ENCODE results near the gene RASSF7.
"Not testable (repeated sequence)": the region's sequence is repeated elsewhere in the genome, so short reads cannot be mapped to it uniquely, and the experiment has no call there.

The RASSF7 gene

DNA sequence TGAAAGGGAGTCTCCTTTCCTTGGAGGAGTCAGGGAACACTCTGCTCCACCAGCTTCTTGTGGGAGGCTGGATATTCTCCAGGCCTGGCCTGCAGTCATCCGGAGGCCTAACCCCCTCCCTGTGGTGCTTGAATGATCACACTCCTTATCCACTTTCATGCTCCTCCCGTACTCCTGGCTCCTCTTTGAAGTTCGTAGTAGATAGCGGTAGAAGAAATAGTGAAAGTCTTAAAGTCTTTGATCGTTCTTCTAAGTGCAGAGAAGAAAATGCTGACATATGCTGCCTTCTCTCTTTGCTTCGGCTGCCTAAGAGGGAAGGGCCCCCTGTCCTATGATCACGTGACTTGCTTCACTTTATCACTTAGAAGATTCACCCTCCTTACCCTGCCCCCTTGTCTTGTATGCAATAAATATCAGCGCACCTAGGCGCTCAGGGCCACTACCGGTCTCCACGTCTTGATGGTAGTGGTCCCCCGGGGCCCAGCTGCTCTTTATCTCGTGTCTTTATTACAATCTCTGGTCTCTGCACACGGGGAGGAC is 13.3 kb downstream of the RASSF7 start:
- H3K27me3 ChIP-seq (ENCODE audit: insufficient read depth, low read length): peaks cover 22% of the 10 kb centered on the region
- H3K27ac ChIP-seq (ENCODE audit: low read depth, low read length); H3K36me3 ChIP-seq (ENCODE audit: insufficient read depth, low read length); H3K9ac ChIP-seq (ENCODE audit: low read depth, low read length); H3K4me1 ChIP-seq (ENCODE audit: insufficient read depth, low read length); H3K9me3 ChIP-seq (ENCODE audit: insufficient read depth, low read depth, low read length); H3K4me3 ChIP-seq (ENCODE audit: low read length): not testable (repeated sequence)
- WGBS: 58% methylated on average over 13 of the region's 14 CpGs

DNA sequence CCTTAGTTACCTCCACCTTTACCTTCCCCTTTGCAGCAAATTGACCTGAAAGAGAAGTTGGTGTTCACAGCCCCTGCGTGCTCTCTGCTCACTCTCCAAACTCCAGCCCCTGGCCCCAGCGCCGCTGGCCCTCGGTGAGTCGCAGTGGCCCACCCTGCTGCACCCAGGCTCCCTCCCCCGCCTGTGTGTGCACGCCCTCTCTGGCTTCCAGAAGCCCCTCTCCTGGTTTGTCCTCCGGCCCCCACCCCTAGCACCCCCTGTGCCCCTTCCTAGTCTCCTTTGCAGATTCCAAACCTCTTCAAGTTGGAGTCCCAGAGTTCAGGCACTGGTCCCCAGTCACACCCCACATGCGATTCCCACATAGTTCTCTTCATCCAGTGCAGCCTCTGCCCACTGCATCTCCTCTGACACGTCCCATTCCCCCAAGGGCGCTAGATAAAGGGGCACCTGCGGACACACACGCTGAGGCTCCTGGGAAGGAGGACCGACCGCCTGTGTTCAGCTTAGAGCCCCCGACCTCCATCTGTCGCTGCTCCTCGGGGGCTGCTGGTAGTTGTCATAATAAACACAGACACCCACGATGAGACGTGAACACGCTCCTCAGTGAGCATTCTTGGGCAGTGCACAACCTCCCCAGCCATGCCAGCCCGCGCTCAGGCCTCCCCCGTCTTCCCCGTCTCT is 14.0 kb downstream of the RASSF7 start:
- peak overlapping the region; percentile 66; the same call in 1 of the 2 replicates for H3K9ac ChIP-seq (ENCODE audit: low read depth, low read length)

DNA sequence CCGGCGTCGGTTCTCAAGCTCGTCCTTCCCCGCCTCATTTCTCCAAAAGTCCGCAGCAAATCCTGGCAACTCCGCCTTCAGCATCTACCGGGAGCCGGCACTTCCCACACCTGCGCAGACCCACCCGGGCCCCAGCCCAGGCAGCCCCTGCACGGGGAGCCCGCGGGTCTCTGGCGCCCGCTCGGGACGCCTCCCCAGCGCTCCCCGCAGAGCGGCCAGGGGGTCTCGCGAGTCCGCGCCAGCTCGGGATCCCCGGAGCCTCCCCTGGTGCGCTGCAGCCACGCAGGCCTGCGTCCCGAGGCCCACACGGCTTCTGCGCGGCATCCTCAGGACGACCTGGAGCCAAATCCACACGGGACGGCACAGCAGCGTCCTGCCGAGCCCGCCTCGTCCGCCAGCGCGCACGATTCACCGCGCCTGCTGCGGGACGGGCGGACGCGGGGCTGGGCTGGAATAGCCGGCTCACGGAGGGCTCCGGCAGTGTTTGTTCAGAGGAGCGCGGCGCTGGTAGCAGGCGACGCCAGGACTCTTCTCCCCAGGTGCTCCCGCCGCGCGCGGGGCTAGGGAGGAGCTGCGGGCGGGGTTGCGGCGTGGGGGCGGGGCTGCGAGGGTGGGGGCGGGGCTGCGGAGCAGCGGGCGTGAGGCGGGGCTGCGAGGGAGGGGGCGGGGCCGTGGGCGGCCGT is 14.7 kb downstream of the RASSF7 start:
- H3K36me3 ChIP-seq (ENCODE audit: insufficient read depth, low read length): peaks cover 6% of the 10 kb centered on the region; the same call in 1 of the 2 replicates
- peak overlapping the region; percentile 77 for H3K4me3 ChIP-seq (ENCODE audit: low read length)
- peak overlapping the region; percentile 66; the same call in 1 of the 2 replicates for H3K9ac ChIP-seq (ENCODE audit: low read depth, low read length)
- WGBS: 1% methylated on average over 75 of the region's 81 CpGs
- H3K27ac ChIP-seq (ENCODE audit: low read depth, low read length): no peak overlapping the region
- peaks cover 9% of the 10 kb centered on the region; the same call in 1 of the 2 replicates for H3K4me1 ChIP-seq (ENCODE audit: insufficient read depth, low read length)
- no peaks in the 10 kb centered on the region for H3K9me3 ChIP-seq (ENCODE audit: insufficient read depth, low read depth, low read length)
- H3K27me3 ChIP-seq (ENCODE audit: insufficient read depth, low read length): peaks cover 22% of the 10 kb centered on the region

More for the DNA sequence above, 14.0 kb downstream of the RASSF7 start:
- Histone ChIP-seq H3K27ac (ENCODE audit: low read depth, low read length) (no peak overlapping the region), H3K4me1 (ENCODE audit: insufficient read depth, low read length) (peaks cover 9% of the 10 kb centered on the region; the same call in 1 of the 2 replicates), H3K36me3 (ENCODE audit: insufficient read depth, low read length) (peaks cover 6% of the 10 kb centered on the region; the same call in 1 of the 2 replicates), H3K27me3 (ENCODE audit: insufficient read depth, low read length) (peaks cover 22% of the 10 kb centered on the region), H3K9me3 (ENCODE audit: insufficient read depth, low read depth, low read length) (no peaks in the 10 kb centered on the region), H3K4me3 (ENCODE audit: low read length) (peak overlapping the region; percentile 77)
- WGBS: 16% methylated on average over 25 of the region's 25 CpGs

DNA sequence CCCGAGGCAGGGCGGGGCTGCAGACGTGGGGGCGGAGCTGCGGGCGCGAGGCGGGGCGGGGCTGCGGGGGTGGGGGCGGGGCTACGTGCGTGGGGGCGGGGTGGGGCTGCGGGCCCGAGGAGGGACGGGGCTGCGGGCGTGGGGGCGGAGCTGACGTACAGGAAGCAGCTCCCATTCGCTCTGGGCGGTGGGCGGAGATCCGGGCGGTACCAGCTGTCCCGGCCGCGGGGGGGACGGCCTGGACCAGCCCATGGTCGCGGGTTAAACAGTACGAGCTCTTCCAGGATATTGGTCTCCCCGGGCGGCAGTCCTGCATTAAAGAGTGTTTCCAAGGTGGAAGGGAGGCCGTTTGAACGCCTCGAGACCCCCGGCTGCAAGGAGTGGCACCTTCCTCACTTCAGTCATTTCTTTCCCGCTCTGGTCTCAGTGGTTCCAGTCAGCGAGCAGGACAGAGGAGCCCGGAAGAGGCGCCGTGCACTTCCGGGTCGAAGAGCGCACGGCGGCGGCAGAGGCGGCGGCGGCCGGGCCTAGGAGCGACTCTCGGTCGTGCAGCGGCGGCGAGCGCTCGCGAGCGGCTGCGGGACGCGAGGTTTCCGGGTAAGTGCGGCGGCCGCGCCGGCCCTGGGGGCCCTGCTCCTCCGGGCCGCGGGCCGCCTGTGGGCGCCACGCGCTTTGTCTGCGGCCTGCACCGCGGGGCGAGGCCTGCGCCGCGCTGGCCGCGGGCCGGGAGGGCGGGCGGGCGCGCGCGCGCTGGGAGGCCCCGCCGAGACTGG is 15.4 kb downstream of the RASSF7 start, which contains the start of gene PHRF1:
Gene PHRF1, plus strand, starts transcription at position 475 of the 773 bp plus-strand sequence. CDS start 5,043 bp downstream, outside the sequence.
- H3K27ac ChIP-seq (ENCODE audit: low read depth, low read length): peak within 1 kb of the TSS; percentile 99
- peaks cover 9% of the 10 kb centered on the region; the same call in 1 of the 2 replicates for H3K4me1 ChIP-seq (ENCODE audit: insufficient read depth, low read length)
- H3K4me3 ChIP-seq (ENCODE audit: low read length): peak within 1 kb of the TSS; percentile 97
- peaks cover 22% of the 10 kb centered on the region for H3K27me3 ChIP-seq (ENCODE audit: insufficient read depth, low read length)
- WGBS: under 1% methylated on average over 80 of the region's 99 CpGs
- H3K9me3 ChIP-seq (ENCODE audit: insufficient read depth, low read depth, low read length): no peaks in the 10 kb centered on the region
- peak within 1 kb of the TSS; percentile 100 for H3K9ac ChIP-seq (ENCODE audit: low read depth, low read length)
- peaks cover 6% of the 10 kb centered on the region; the same call in 1 of the 2 replicates for H3K36me3 ChIP-seq (ENCODE audit: insufficient read depth, low read length)

DNA sequence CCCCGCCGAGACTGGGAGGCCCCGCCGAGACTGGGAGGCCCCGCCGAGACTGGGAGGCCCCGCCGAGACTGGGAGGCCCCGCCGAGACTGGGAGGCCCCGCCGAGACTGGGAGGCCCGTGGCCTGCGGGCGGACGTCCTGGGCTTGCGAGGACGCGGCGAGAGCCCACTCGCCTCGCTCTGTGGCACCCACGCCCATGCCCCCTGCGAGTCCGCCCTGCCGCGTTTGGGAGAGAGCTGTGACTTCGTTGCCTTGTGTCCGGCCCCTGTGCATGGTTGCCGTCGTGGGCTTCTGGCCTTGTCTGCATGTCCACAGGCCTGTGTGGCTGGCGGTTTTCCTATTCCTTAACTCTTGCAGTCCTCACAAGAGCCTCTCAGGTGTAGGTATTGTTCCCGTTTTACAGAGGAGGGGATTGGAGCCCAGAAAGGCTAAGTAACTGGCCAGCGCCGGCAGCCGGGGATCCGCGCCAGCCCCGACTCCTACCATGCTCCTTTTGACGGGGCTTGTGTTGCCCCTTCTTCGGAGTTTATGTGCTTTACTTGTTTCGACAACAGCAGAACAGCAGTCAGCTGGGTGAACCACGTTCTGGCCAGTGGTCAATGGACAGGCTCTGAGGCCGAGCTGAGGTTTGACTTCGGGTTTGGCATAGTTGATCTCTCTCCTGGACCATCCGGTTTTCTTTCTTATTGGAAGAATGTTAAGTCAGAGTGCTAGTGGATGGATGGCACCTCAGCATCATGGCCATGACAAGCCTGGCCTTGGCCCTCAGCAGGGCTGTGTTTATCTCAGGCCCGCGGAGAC is 16.2 kb downstream of the RASSF7 start:
- peaks cover 13% of the 10 kb centered on the region for H3K36me3 ChIP-seq (ENCODE audit: insufficient read depth, low read length)
- H3K4me3 ChIP-seq (ENCODE audit: low read length): peak overlapping the region; percentile 97
- H3K9me3 ChIP-seq (ENCODE audit: insufficient read depth, low read depth, low read length): no peaks in the 10 kb centered on the region
- 9% methylated on average over 42 of the region's 48 CpGs for WGBS
- H3K4me1 ChIP-seq (ENCODE audit: insufficient read depth, low read length): peaks cover 5% of the 10 kb centered on the region; the same call in 1 of the 2 replicates
- H3K27ac ChIP-seq (ENCODE audit: low read depth, low read length): peak overlapping the region; percentile 67; the same call in 1 of the 2 replicates
- H3K9ac ChIP-seq (ENCODE audit: low read depth, low read length): peak overlapping the region; percentile 84
- H3K27me3 ChIP-seq (ENCODE audit: insufficient read depth, low read length): peaks cover 22% of the 10 kb centered on the region

DNA sequence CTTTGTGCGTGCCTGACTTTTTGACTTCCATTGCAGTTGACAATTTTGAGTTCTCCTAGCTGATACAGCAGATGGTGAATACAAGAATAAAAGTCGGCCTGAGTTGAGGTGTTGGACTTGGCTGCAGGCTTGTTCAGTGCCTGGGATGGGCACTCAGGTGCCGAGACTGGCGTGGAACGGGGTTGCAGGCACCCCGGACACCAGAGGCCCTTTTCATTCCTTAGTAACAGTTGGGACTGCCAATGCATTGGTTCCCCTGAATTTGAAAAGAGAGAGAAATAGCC is 16.8 kb downstream of the RASSF7 start:
- Histone ChIP-seq H3K27ac (ENCODE audit: low read depth, low read length) (no peak overlapping the region), H3K36me3 (ENCODE audit: insufficient read depth, low read length) (peaks cover 17% of the 10 kb centered on the region), H3K27me3 (ENCODE audit: insufficient read depth, low read length) (peaks cover 22% of the 10 kb centered on the region), H3K4me1 (ENCODE audit: insufficient read depth, low read length) (peaks cover 5% of the 10 kb centered on the region; the same call in 1 of the 2 replicates), H3K4me3 (ENCODE audit: low read length) (peak overlapping the region; percentile 97), H3K9ac (ENCODE audit: low read depth, low read length) (peak overlapping the region; percentile 84; the same call in 1 of the 2 replicates), H3K9me3 (ENCODE audit: insufficient read depth, low read depth, low read length) (no peaks in the 10 kb centered on the region)
- WGBS: 81% methylated on average over 6 of the region's 6 CpGs

DNA sequence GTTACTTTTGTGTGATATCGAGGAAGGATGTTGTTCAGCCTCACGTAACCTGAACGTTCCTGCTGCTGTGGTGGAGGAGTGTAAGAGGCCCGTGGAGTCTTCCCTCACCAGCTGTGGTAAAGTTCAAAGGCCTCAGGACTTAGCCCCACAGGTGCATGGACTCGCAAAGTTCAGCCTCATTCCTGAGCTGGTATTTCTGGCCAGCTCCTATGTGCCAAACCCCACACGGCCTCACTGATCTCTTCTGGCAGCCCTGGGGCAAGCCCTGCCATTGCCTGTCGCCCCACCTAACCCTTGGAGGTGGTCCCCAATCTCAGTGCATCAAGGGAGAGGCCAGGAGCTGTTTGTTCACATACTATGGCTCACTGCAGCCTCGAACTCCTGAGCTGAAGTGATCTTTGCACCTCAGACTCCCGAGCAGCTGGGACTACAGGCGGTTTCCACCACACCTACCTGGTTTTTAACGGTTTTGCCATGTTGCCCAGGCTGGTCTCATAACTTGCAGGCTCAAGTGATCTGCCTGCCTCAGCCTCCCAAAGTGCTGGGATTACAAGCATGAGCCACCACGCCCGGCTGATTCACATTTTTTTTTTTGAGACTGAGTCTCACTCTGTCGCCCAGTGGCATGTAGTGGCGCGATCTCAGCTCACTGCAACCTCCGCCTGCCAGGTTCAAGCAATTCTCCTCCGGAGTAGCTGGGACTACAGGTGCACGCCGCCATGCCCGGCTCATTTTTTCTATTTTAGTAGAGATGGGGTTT is 17.7 kb downstream of the RASSF7 start:
- Histone ChIP-seq H3K27me3 (ENCODE audit: insufficient read depth, low read length) (peaks cover 17% of the 10 kb centered on the region), H3K9me3 (ENCODE audit: insufficient read depth, low read depth, low read length) (no peaks in the 10 kb centered on the region), H3K36me3 (ENCODE audit: insufficient read depth, low read length) (peaks cover 24% of the 10 kb centered on the region), H3K4me1 (ENCODE audit: insufficient read depth, low read length) (peaks cover 5% of the 10 kb centered on the region; the same call in 1 of the 2 replicates), H3K9ac (ENCODE audit: low read depth, low read length) (no peak overlapping the region), H3K4me3 (ENCODE audit: low read length) (peak overlapping the region; percentile 25), H3K27ac (ENCODE audit: low read depth, low read length) (no peak overlapping the region)
- WGBS: 94% methylated on average over 21 of the region's 21 CpGs

DNA sequence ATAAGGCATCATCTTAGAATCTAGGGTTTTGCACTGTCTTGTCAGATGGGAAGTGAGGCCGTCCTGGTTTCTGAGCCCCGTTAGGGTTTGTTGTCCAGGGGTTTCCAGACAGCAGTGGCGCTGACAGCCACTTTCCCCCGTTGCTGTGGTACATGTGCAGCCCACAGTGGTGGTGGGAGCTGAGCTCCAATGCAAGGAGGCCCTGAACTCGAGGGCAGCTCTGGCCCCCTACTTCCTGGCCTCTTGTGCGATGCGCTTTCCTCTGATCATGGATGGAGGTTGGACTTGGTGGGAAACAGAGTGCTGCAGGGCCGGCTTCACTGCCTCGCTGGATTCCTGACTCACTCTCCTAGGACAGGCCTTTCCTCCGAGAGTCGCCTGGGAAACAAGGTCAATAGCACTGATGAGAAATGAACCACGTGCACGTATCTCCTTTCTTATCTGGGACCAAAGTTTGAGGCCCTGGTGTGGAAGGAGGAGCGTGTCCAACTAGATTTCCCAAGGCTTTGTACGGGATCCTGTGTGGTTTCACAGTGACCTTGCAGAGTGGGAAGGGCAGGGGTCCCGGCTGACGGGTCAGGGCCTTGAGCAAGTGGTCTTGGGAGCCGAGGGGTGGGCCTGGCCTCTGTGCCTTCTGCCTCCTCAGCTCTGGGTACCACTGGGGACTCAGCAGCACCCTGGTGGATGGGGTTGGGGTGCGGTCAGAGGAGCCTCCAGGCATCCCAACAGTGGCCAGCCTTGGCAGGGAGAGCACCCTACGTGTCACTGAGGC is 19.2 kb downstream of the RASSF7 start:
- Histone ChIP-seq H3K9me3 (ENCODE audit: insufficient read depth, low read depth, low read length) (no peaks in the 10 kb centered on the region), H3K27me3 (ENCODE audit: insufficient read depth, low read length) (peaks cover 6% of the 10 kb centered on the region), H3K27ac (ENCODE audit: low read depth, low read length) (no peak overlapping the region), H3K4me1 (ENCODE audit: insufficient read depth, low read length) (no peaks in the 10 kb centered on the region; the same call in 1 of the 2 replicates), H3K9ac (ENCODE audit: low read depth, low read length) (peak overlapping the region; percentile 30; the same call in 1 of the 2 replicates), H3K36me3 (ENCODE audit: insufficient read depth, low read length) (peaks cover 31% of the 10 kb centered on the region), H3K4me3 (ENCODE audit: low read length) (no peak overlapping the region)
- 91% methylated on average over 20 of the region's 20 CpGs for WGBS

DNA sequence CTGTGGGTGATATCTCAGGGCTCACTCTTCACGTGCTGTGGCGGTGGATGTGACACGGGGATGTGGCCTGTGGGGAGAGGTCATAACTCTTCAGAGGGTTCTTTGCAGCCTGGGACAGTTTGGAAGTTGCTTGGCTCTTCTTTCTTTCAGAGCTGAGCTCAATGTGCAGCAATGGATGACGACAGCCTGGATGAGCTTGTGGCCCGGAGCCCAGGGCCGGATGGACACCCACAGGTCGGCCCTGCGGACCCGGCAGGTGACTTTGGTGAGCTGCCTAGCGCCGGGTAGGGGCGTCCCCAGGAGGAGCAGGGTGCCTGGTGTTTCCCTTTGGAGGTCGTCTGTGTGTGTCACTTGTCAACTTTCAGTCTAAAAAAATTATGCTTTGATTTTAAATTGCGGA is 20.6 kb downstream of the RASSF7 start:
- Histone ChIP-seq H3K36me3 (ENCODE audit: insufficient read depth, low read length) (peaks cover 35% of the 10 kb centered on the region), H3K4me1 (ENCODE audit: insufficient read depth, low read length) (no peaks in the 10 kb centered on the region), H3K9me3 (ENCODE audit: insufficient read depth, low read depth, low read length) (no peaks in the 10 kb centered on the region), H3K27ac (ENCODE audit: low read depth, low read length) (no peak overlapping the region), H3K4me3 (ENCODE audit: low read length) (no peak overlapping the region), H3K9ac (ENCODE audit: low read depth, low read length) (no peak overlapping the region), H3K27me3 (ENCODE audit: insufficient read depth, low read length) (no peaks in the 10 kb centered on the region)
- WGBS: 97% methylated on average over 14 of the region's 14 CpGs

Measured in HUES64 (cell line).